Heart right ventricle (tissue), 16 donors: Measurements from ENCODE around the gene NEU3. TPM values are rescaled to one million over a fixed set of nuclear protein-coding genes. Genes with fewer than 3 reads are reported as not detected.
"Not testable (repeated sequence)": the region's sequence is repeated elsewhere in the genome, so short reads cannot be mapped to it uniquely, and the experiment has no call there.

Experiments
- ATAC-seq, 8 donors: fragments of 200-7000 bp; cut with Tn5 transposase; one replicate each; pipeline ENCODE4 v1.9.1; 2020; ENCODE audit warnings: mild to moderate bottlenecking in 8 of 8, moderate library complexity in 8 of 8, moderate number of reproducible peaks in 1 of 8
- DNase-seq, 2 donors: peaks; one replicate each; pipeline ENCODE4 v3.0.0-alpha.2; 2020
- H3K27ac ChIP-seq, 10 donors: fragments of 200-600 bp; sonication (generic) in 2 of 10; one replicate each; pipeline versions ENCODE4 v1.5.0 to v1.8.0; 2020 to 2022; ENCODE audit warnings: mild to moderate bottlenecking in 3 of 10
- H3K27me3 ChIP-seq, 7 donors: fragments of 200-600 bp; one replicate each; pipeline ENCODE4 v1.8.0; 2021 to 2022; ENCODE audit warnings: mild to moderate bottlenecking in 2 of 7
- H3K36me3 ChIP-seq, 9 donors: fragments of 200-600 bp; sonication (generic) in 1 of 9; one replicate each; pipeline versions ENCODE4 v1.5.0 to v1.8.0; 2020 to 2022; ENCODE audit warnings: mild to moderate bottlenecking in 2 of 9
- H3K4me1 ChIP-seq, 9 donors: fragments of 200-600 bp; sonication (generic) in 1 of 9; one replicate each; pipeline versions ENCODE4 v1.5.0 to v1.8.0; 2020 to 2022; ENCODE audit warnings: mild to moderate bottlenecking in 4 of 9
- H3K4me3 ChIP-seq, 10 donors: fragments of 200-600 bp; sonication (generic) in 2 of 10; one replicate each; pipeline versions ENCODE4 v1.5.0 to v1.8.0; 2020 to 2022; ENCODE audit warnings: mild to moderate bottlenecking in 7 of 10, moderate library complexity in 2 of 10
- H3K9me3 ChIP-seq, 11 donors: fragments of 200-600 bp in 10 of 11; sonication (generic) in 2 of 11; one replicate each; pipeline versions ENCODE4 v1.5.0 to v1.8.0; 2013 to 2022; ENCODE audit warnings: mild to moderate bottlenecking in 2 of 11, control low read depth in 1 of 11, moderate library complexity in 1 of 11
- CTCF ChIP-seq, 9 donors: fragments of 200-600 bp; sonication (generic) in 2 of 9; IDR thresholded peaks; one replicate each; pipeline versions ENCODE4 v1.5.0 to v1.8.0; 2021 to 2022; ENCODE audit warnings: antibody characterized with exemption in 9 of 9, mild to moderate bottlenecking in 5 of 9, moderate library complexity in 1 of 9
- WGBS, 2 donors: extraction: QIAGEN DNeasy Blood & Tissue Kit; methylation state at CpG; one replicate each; pipeline ENCODE4 v1.1.7; 2013; ENCODE audit warnings: inconsistent platforms in 1 of 2; 5-methylcytosine and 5-hydroxymethylcytosine counted together
- intact Hi-C, 10 donors: fragments of 100-400 bp; cut with DNase I; formaldehyde crosslinking; loops; one replicate each; pipeline versions ENCODE4 v1.11.1 to v1.14.2; 2022
- polyA plus RNA-seq, 2 donors: library from polyadenylated mRNA; stranded (reverse); fragments of 200-250 nt; gene quantifications; one replicate each; pipeline ENCODE4 v1.2.3, GENCODE V29; 2013
- total RNA-seq, 10 donors: library from RNA; stranded (reverse); fragmentation: NEBNext Ultra II Directional in 3 of 10; extraction: Animal tissue kit (Norgen Biotek cat#: 25700) in 3 of 10; gene quantifications; one replicate each; pipeline versions ENCODE4 v1.2.1 to v1.2.4, GENCODE V29; 2021 to 2023
- donor health status: Arrhythmogenic right ventricular cardiomyopathy.
- donor health status: ischemic (EF 13 %, LVEDD 7.1; RV severe dilation, severe dysfunction).
- donor health status: healthy with polysubstance abuse.
- donor health status: DM: no; HTN: yes; CAD: no.
- donor health status: DM: no; HTN: no; CAD: no.
- donor health status: ischemic (EF 25% LVEDD 6.9; RV normal size, moderate dysfunction).
- donor health status: ischemic (EF 25% LVEDD 5.7; RV mildly dilated, moderate dysfunction).
- donor health status: healthy.
- donor health status: DM: yes; HTN: yes; CAD: no.
- donor health status: Ischemic cardiomyopathy.
- donor health status: ischemic (EF 35%, LVEDD 5.7; RV mildly dilated, moderate dysfunction).
- donor health status: nonischemic (EF 11% LVEDD 7.7; RV severe dilation, severe dysfunction).
- donor health status: DM: yes; HTN: yes; CAD: no.
- donor health status: PGD.
- donor health status: ischemic (EF 29% LVEDD 5.4; RV normal size, mild dysfunction).
- donor health status: nonischemic (EF 23%, LVEDD 6.1; RV moderate dilation, normal function).

The NEU3 gene
- total and polyA plus RNA-seq, 12 donors, result 2.6 to 16.1 (median 9.2) TPM

GRCh38 chr11:75011357-75011756 is 22.6 kb downstream of the NEU3 start:
- H3K4me3 ChIP-seq, result no peak overlapping the region
- no peaks in the 10 kb centered on the region for H3K9me3 ChIP-seq
- ATAC-seq, result no peak
- DNase-seq, result no peak
- no peaks in the 10 kb centered on the region for H3K27me3 ChIP-seq
- H3K4me1 ChIP-seq, result peaks cover 0 to 28% (median 5%) of the 10 kb centered on the region in 9 donors
- no peak for TF ChIP-seq CTCF (IDR thresholded peaks at IDR 0.05)
- peak overlapping the region in 1 of 10 donors; percentile 7 for H3K27ac ChIP-seq
- peaks cover 0 to 58% (median 6%) of the 10 kb centered on the region in 9 donors for H3K36me3 ChIP-seq
- intact Hi-C loops, result no loop called here
- 69 to 71% methylated on average over 2 of the region's 2 CpGs for whole genome bisulfite sequencing, 2 donors

- no peak for TF ChIP-seq CTCF (IDR thresholded peaks at IDR 0.05)
- H3K4me3 ChIP-seq, result no peak overlapping the region
- ATAC-seq (no peak), DNase-seq (no peak)
- no peaks in the 10 kb centered on the region for H3K27me3 ChIP-seq
- peaks cover 0 to 53% (median 2%) of the 10 kb centered on the region in 9 donors for H3K36me3 ChIP-seq
- 92 to 97% methylated on average over 6 of the region's 6 CpGs for WGBS, 2 donors
- intact Hi-C loops, result no loop called here
- no peaks in the 10 kb centered on the region for H3K9me3 ChIP-seq
- H3K27ac ChIP-seq, result no peak overlapping the region
- peaks cover 0 to 28% (median 5%) of the 10 kb centered on the region in 9 donors for H3K4me1 ChIP-seq
These were observed 23.1 kb downstream of the NEU3 start for GRCh38 chr11:75011872-75012271.

- H3K27me3 ChIP-seq, result no peaks in the 10 kb centered on the region
- ATAC-seq, result no peak
- no peak for TF ChIP-seq CTCF (IDR thresholded peaks at IDR 0.05)
- peaks cover 0 to 28% (median 5%) of the 10 kb centered on the region in 9 donors for H3K4me1 ChIP-seq
- H3K27ac ChIP-seq, result peak overlapping the region in 2 of 10 donors; percentile 61 to 67
- DNase-seq, result no peak
- intact Hi-C loops, result no loop called here
- H3K9me3 ChIP-seq, result no peaks in the 10 kb centered on the region
- no peak overlapping the region for H3K4me3 ChIP-seq
- H3K36me3 ChIP-seq, result peaks cover 0 to 41% (median 0%) of the 10 kb centered on the region in 9 donors
These were observed 24.3 kb downstream of the NEU3 start for GRCh38 chr11:75013051-75013450.

GRCh38 chr11:75014129-75014528 is 25.4 kb downstream of the NEU3 start:
- peaks cover 0 to 28% (median 5%) of the 10 kb centered on the region in 9 donors for H3K4me1 ChIP-seq
- H3K27me3 ChIP-seq, result no peaks in the 10 kb centered on the region
- peak in 2 of 9 donors; percentile 10 to 18 for TF ChIP-seq CTCF (IDR thresholded peaks at IDR 0.05)
- WGBS, 2 donors, result 9 to 12% methylated on average over 1 of the region's 1 CpG
- H3K36me3 ChIP-seq, result peaks cover 0 to 31% (median 0%) of the 10 kb centered on the region in 9 donors
- intact Hi-C loops, result no loop called here
- peak overlapping the region in 7 of 10 donors; percentile 15 to 71 (median 58) for H3K27ac ChIP-seq
- ATAC-seq (peak; percentile 50 to 89 (median 82)), DNase-seq (peak in 1 of 2 donors; percentile 23)
- peaks cover 0 to 6% (median 0%) of the 10 kb centered on the region in 11 donors for H3K9me3 ChIP-seq
- H3K4me3 ChIP-seq, result no peak overlapping the region

- ATAC-seq, H3K27ac ChIP-seq, H3K9me3 ChIP-seq, H3K4me3 ChIP-seq, H3K36me3 ChIP-seq, DNase-seq, H3K27me3 ChIP-seq, intact Hi-C loops: not testable (repeated sequence)
- H3K4me1 ChIP-seq, result peaks cover 0 to 25% (median 4%) of the 10 kb centered on the region in 9 donors
- 94 to 95% methylated on average over 3 of the region's 3 CpGs for WGBS, 2 donors
These were observed 30.5 kb downstream of the NEU3 start for GRCh38 chr11:75019200-75019599.

GRCh38 chr11:75020328-75020727 is 31.6 kb downstream of the NEU3 start:
- DNase-seq, H3K4me3 ChIP-seq, H3K27ac ChIP-seq, ATAC-seq, H3K36me3 ChIP-seq, H3K27me3 ChIP-seq, H3K9me3 ChIP-seq: not testable (repeated sequence)
- 70 to 84% methylated on average over 5 of the region's 5 CpGs for WGBS, 2 donors
- H3K4me1 ChIP-seq, result peaks cover 0 to 21% (median 4%) of the 10 kb centered on the region in 9 donors
- intact Hi-C loops, result loop anchor here in 6 of 10 donors (5.0 to 10.0 kb wide), 5 partner anchors 114 to 227 kb away; no protein-coding TSS in a partner anchor
